ENCODE results near the gene VPS45. TPM values are rescaled to one million over a fixed set of nuclear protein-coding genes. Genes with fewer than 3 reads are reported as not detected.

The VPS45 gene
- total RNA-seq, 1 donor from 2014 or later: 37.1 TPM

DNA sequence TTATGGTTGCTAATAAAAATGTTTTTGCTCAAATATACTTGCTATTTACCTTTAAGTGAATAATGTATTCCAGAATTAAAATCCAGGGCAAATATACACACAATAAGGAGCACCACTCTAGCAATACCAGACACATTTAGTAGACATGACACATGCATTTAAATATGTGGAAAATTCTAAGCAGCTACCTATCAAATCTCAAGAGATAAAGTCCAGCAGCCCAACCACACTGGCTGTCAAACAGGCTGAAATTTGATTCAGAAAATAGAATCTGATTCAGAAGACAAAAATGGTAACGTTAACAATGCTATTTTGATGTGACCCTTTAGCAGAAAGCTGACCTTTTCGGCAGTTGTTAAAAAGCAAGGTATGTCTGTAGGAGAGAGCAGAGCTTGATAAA lies 124.4 kb downstream of the VPS45 start:
- no peak for DNase-seq (ENCODE audit: low spot score)

GRCh38 chr1:150194381-150195031 lies 126.9 kb downstream of the VPS45 start:
- no peak for DNase-seq (ENCODE audit: low spot score)

Other genes with a start within 250 kb of the VPS45 start
- 22.8 TPM for gene BOLA1, start 168.2 kb upstream of the VPS45 start, total RNA-seq
- 3.4 TPM for gene SV2A, start 149.9 kb upstream of the VPS45 start, total RNA-seq
- gene SF3B4, start 140.0 kb upstream of the VPS45 start, total RNA-seq: 43.7 TPM
- 97.8 TPM for gene MTMR11, start 130.9 kb upstream of the VPS45 start, total RNA-seq
- 35.2 TPM for gene OTUD7B, start 57.0 kb upstream of the VPS45 start, total RNA-seq
- gene PLEKHO1, start 82.1 kb downstream of the VPS45 start, total RNA-seq: 56.4 TPM
- 20.8 TPM for gene ANP32E, start 168.3 kb downstream of the VPS45 start, total RNA-seq
- 2.4 TPM for gene CA14, start 190.0 kb downstream of the VPS45 start, total RNA-seq
- 145 TPM for gene APH1A, start 201.2 kb downstream of the VPS45 start, total RNA-seq
- 26.8 TPM for gene C1orf54, start 205.0 kb downstream of the VPS45 start, total RNA-seq
- gene CIART, start 214.8 kb downstream of the VPS45 start, total RNA-seq: 7.7 TPM
- gene MRPS21, start 226.1 kb downstream of the VPS45 start, total RNA-seq: 58.9 TPM

All from mucosa of gallbladder (tissue), 1 donor.